Stimulated activated CD4-positive, alpha-beta T cell treated with anti-CD3 and anti-CD28 coated beads, Interleukin-15, amount 100 ng/mL, for 24 hours (primary cell): Measurements from ENCODE around the gene LIG1.

ENCODE experiments used
- DNase-seq: peaks from one replicate; pipeline ENCODE4 v3.0.0-alpha.2; 2020

Gene LIG1

DNA sequence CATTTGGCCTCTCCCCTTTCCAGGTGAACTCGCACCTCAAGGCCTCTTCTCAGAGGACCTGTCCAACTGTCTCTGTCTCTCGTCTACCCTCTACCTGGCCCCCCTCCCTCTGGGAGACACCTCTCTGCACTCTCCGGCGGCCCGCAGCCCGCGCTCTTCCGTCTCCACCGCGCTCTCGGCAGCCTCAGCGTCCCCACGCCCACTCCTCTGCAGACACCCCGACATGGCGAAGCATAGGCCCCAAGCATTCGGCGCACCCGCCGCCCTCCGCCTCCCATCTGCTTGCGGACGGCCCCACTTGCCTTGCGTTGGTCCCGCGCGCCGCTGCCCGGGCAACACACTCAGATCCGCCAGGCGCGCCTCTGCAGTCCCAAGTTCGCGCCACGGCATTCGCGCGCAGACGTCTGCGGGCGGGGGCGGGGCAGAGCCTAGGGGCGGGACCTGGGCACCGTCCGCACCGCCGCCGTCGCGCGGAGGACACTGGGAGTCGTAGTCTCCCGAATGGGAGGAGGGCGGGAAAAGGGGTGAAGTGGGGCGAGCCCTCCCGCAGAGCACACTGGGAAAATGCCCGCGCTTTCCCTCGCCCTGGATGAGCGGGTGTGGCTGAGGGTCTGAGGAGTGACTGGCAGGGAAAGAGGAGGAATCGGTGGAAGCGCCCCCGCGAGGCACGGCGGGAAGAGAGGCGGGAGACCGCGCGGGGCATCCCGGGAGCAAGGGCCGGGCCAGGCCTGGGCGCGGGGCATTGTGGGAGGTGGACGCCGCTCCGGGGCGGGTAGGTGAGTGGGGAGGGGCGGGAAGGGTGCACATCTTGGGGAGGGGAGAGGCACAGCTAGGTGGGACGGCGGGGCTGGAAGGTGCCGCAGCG lies at the start of gene LIG1, which contains the start of gene ZSWIM9:
Gene LIG1 (minus strand): TSS at position 406 of the 865 bp plus-strand sequence. CDS start 4,778 bp downstream, outside the sequence.
Gene ZSWIM9 (plus strand): TSS at position 742 of the 865 bp plus-strand sequence. CDS start 1,123 bp downstream, outside the sequence.
- DNase-seq: peak; percentile 95

- no peak for DNase-seq
These were observed 48.9 kb upstream of the LIG1 start for GRCh38 chr19:48218997-48219396.

GRCh38 chr19:48216933-48217332 lies 46.8 kb upstream of the LIG1 start:
- DNase-seq: no peak

GRCh38 chr19:48213959-48214358 lies 43.8 kb upstream of the LIG1 start:
- no peak for DNase-seq

GRCh38 chr19:48210005-48210404 lies 39.9 kb upstream of the LIG1 start:
- DNase-seq: no peak

- no peak for DNase-seq
These were observed 36.4 kb upstream of the LIG1 start for GRCh38 chr19:48206397-48207093.

DNA sequence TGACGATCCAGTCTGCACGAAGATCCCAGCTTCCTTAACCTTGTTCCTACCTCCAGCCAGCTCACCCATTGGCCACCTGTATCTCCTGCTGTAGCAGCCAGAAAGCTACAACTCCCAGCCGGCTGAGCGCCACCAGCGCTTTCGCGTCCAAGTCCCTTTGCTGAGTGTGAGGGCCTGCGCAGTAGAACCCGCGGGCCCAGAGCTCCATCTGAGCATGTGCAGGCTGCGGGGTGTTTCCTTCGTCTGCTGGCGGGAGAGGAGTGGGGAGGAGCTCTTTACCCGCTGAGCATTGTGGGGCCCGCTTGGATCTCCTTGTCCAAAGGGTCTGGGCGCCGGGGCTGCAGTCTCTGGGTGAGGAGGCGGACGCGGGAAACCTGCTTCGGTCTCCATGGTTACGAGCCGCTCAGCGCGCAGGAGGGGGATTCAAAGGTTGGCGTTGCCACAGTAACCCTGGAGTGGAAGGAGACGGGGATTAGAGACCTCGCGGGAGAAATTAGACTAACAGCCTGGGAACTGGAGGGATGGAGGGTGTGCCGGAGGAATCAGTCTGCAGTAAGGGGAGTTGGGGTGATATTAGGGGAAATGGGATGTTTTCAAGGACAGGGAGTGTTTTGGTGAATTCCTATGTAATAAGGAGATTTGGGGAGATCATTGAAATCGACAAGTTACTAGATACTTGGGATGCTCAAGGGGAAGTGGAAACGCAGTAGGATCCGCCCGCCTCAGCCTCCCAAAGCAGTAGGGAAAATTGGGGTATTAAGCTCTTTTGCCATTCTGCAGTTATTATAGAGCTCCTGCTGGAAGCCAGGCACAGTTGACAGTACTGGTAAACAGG lies 33.9 kb upstream of the LIG1 start:
- peak; percentile 96 for DNase-seq

- peak; percentile 42 for DNase-seq
These were observed 33.2 kb upstream of the LIG1 start for GRCh38 chr19:48203222-48203793.

GRCh38 chr19:48196933-48197665 lies 27.0 kb upstream of the LIG1 start:
- no peak for DNase-seq

GRCh38 chr19:48196321-48196763 lies 26.2 kb upstream of the LIG1 start:
- DNase-seq: no peak

GRCh38 chr19:48194844-48195830 lies 25.0 kb upstream of the LIG1 start:
- no peak for DNase-seq

DNA sequence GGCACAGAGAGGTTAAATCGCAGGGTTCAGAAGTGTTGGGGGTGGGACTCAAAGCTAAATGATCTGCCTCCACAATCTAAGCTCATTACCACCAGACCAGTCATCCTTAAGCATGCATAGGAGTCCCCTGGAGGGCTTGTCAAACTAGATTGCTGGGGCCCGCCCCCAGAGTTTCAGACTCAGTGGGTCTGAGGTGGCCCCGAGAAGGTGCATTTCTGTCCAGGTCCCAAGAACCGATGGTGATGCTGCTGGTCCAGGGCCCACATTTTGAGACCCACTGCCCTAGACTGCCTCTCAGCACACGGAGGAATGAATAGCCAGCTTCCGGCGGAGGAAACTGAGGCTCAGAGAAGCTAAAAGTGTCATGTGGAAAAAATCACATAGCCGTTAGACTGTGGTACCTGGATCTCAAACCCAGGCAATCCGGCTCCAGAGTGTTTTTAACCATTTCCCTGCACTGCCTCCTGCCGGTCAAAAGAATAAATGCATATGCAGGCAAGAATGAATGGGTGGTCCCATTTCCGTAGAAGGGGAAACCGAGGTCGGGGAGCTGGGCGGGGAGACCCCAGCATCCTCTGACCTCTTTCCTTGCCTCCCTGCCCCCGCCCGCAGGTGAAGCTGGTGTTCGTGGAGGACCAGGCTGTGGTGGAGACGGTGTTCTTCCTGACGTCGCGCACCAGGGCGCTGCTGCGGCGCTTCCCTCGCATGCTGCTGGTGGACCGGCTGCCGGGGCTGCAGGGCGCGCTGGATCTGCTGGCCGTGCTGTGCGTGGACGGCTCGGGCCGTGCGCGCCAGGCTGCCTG lies 24.1 kb upstream of the LIG1 start:
- DNase-seq: peak; percentile 48

DNA sequence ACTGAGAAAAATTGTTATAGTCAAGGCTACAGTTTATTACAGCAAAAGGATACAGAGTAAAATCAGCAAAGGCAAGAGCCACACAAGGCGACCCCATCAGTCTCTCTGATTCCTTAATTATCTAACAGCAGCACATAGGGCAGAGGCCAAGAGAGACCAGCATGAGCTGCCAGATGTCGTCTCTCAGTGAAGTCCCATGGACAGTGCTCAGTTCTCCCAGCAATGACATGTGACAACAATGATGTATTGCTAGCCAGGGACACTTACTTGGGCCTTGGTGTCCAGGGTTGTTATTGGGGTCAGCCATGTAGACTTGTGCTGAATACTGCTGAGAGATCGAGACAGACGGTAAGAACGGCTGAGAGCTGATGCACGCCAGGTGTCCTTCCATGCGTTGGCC lies 22.6 kb upstream of the LIG1 start:
- no peak for DNase-seq

- no peak for DNase-seq
These were observed 20.7 kb upstream of the LIG1 start for GRCh38 chr19:48190885-48191284.

- DNase-seq: peak; percentile 57
These were observed 20.2 kb upstream of the LIG1 start for GRCh38 chr19:48190288-48190884.

GRCh38 chr19:48186541-48186991 lies 16.4 kb upstream of the LIG1 start:
- DNase-seq: no peak

DNA sequence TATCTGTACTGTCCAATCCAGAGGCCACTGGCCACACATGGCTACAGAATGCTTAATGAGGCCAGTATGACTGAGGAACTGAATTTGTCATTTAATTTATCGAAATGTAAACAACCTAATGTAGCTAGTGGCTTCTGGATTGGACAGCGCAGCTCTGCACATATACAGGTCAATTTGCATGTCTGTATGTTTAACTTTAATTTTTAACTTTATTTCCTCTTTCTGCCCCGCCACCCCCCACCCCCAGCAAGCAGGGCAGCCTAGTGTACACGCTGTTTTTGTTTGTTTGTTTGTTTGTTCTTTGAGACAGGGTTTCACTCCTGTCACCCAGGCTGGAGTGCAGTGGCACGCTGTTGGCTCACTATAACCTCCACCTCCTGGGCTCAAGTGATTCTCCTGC lies 15.9 kb upstream of the LIG1 start:
- no peak for DNase-seq

DNA sequence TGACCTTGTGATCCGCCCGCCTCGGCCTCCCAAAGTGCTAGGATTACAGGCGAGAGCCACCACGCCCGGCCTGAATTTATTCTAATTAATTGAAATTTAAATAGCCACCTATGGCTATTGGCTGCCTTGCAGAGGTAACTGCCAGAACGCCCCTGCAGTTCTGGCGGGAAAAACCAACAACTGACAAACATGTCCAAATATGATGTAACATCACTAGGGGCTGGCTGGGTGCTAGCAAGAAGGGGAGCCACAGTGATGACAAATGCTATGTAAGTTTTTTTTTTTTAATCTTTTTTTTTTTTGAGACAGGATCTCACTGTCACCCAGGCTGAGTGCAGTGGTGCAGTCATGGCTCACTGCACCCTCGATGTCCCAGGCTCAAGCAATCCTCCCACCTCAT lies 13.2 kb upstream of the LIG1 start:
- DNase-seq: no peak

- DNase-seq: no peak
These were observed 12.3 kb upstream of the LIG1 start for GRCh38 chr19:48182434-48182833.
